Stimulated activated CD4-positive, alpha-beta T cell treated with anti-CD3 and anti-CD28 coated beads, Interleukin-15, amount 100 ng/mL, for 1 hour (primary cell): ENCODE results near the gene SHF.

ENCODE experiments used
- DNase-seq, 2 donors: peaks; one replicate each; pipeline ENCODE4 v3.0.0-alpha.2; 2020; ENCODE audit warnings: low read depth in 1 of 2, low spot score in 1 of 2

Gene SHF

GRCh38 chr15:45200001-45200798 is 12.4 kb upstream of the SHF start:
- DNase-seq, result peak; percentile 94 to 97

GRCh38 chr15:45199136-45199810 is 11.5 kb upstream of the SHF start:
- no peak for DNase-seq

GRCh38 chr15:45198337-45199135 is 10.8 kb upstream of the SHF start:
- peak; percentile 85 to 93 for DNase-seq

- DNase-seq, result no peak
Measured at GRCh38 chr15:45197512-45197911, 9.7 kb upstream of the SHF start.

GRCh38 chr15:45187578-45187893 is 230 bp downstream of the SHF start:
- DNase-seq, result no peak

GRCh38 chr15:45186771-45187577 is 792 bp downstream of the SHF start:
- DNase-seq, result no peak

- no peak for DNase-seq
Measured at GRCh38 chr15:45185903-45186770, 1.6 kb downstream of the SHF start.

GRCh38 chr15:45185069-45185779 is 2.5 kb downstream of the SHF start:
- no peak for DNase-seq

GRCh38 chr15:45184562-45185041 is 3.2 kb downstream of the SHF start:
- no peak for DNase-seq

- no peak for DNase-seq
Measured at GRCh38 chr15:45183511-45183910, 4.3 kb downstream of the SHF start.

GRCh38 chr15:45182996-45183395 is 4.8 kb downstream of the SHF start:
- no peak for DNase-seq

GRCh38 chr15:45181491-45182285 is 6.1 kb downstream of the SHF start:
- DNase-seq, result no peak

- DNase-seq, result no peak
Measured at GRCh38 chr15:45180648-45181436, 6.9 kb downstream of the SHF start.

GRCh38 chr15:45180201-45180600 is 7.6 kb downstream of the SHF start:
- DNase-seq, result no peak

GRCh38 chr15:45179221-45179985 is 8.4 kb downstream of the SHF start:
- DNase-seq, result peak in 1 of 2 donors; percentile 40

- no peak for DNase-seq
Measured at GRCh38 chr15:45177285-45177684, 10.5 kb downstream of the SHF start.

GRCh38 chr15:45174577-45174976 is 13.2 kb downstream of the SHF start:
- no peak for DNase-seq
